ENCODE data around the gene CPOX.

GRCh38 chr3:98552232-98553020 lies 41.0 kb downstream of the CPOX start:
- TF ChIP-seq POLR2AphosphoS5 (IDR thresholded peaks at IDR 0.05): no peak
- no peak for TF ChIP-seq CTCF (IDR thresholded peaks at IDR 0.05)
